CD1c-positive myeloid dendritic cell (primary cell): ENCODE measurements around the gene TECPR2.
A peak's percentile ranks its signal among the peaks of the same experiment; 100 is the strongest.
"Not testable (repeated sequence)": the region's sequence is repeated elsewhere in the genome, so short reads cannot be mapped to it uniquely, and the experiment has no call there.

Source experiments
- DNase-seq: peaks from one replicate; pipeline ENCODE4 v3.0.0-alpha.2; 2016; ENCODE audit errors: extremely low spot score

Gene TECPR2

GRCh38 chr14:102362545-102363181, at the start of gene TECPR2, which contains the start of gene CINP:
TECPR2 (plus strand) TSS chr14:102362941; CDS start chr14:102376722, 13,781 bp downstream.
CINP (minus strand) TSS chr14:102362890; CDS start chr14:102362851, 39 bp downstream.
- DNase-seq, result peak; percentile 98

GRCh38 chr14:102314242-102315011, 48.3 kb upstream of the TECPR2 start:
- DNase-seq, result peak; percentile 88

DNA sequence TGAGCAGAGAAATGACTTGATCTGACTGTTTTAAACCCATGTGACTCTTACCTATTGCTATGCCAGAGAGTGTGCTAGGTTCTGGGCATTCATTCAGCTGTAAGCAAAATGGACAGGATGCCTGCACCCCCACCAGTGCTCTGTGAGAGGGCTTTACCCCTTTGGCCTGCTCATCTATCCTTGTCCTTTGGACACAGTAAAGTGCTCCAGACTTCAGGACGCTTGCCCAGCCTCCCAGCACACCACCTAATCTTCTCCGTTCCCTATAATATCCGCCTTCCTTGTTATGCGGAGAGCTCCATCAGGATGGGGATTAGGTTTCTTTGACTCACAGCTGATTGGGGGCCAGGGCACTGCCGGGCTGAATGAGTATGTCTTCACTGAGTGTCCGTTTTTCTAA, 47.6 kb upstream of the TECPR2 start:
- no peak for DNase-seq

DNA sequence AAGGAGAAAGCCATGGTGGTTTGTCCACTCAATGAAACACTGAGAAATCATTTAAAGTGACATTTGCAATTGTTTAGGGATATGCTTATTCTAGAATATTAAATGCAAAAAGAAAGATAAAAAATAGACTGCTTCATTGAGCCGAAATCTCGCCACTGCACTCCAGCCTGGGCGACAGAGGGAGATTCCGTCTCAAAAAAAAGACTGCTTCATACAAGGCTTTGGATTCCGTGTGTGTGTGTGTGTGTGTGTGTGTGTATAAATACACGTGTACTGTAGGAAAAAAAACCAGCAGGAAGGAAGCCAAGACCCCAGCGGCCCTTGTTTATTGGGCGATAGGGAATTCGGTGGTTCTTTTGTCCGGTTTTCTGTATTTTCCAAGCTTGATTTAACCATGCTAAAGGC, 46.4 kb upstream of the TECPR2 start:
- DNase-seq, result no peak

DNA sequence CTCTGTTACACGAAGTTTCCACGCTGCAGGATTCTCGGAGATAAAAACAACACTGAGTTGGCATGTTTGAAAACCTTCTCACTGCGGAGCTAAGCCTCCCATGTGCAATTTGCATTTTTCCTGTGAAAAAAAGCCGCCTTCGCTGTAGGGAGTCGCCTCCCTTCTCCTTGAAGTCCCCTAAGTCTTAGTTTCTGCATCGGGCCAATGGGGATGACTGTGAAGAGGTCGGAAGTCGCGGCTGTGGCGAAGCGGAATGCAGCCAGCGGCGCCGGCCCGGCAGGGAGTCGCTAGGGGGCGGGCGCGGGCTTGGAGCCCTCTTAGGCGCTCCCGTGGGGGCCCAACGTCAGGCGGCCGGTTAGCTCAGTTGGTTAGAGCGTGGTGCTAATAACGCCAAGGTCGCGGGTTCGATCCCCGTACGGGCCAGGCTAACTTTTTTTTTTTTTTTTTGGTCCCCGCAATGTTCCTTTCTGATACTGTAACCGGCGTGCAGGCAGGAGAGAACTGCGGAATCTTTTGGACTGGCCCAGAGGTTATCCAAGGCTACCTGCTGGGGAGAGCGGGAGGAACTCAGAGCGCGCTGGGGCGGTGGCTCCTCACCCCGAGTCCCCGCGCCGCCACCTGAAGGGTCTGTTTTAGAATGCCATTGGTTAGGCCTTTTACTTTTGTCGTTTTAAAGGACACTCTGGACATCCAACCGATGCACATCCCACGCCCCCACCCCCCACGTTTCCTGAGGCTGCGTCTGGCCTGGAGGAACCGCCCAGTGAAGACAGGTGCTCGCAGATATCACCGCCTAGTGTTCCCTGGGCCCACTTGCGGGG, 45.8 kb upstream of the TECPR2 start:
- DNase-seq, result peak; percentile 96

DNA sequence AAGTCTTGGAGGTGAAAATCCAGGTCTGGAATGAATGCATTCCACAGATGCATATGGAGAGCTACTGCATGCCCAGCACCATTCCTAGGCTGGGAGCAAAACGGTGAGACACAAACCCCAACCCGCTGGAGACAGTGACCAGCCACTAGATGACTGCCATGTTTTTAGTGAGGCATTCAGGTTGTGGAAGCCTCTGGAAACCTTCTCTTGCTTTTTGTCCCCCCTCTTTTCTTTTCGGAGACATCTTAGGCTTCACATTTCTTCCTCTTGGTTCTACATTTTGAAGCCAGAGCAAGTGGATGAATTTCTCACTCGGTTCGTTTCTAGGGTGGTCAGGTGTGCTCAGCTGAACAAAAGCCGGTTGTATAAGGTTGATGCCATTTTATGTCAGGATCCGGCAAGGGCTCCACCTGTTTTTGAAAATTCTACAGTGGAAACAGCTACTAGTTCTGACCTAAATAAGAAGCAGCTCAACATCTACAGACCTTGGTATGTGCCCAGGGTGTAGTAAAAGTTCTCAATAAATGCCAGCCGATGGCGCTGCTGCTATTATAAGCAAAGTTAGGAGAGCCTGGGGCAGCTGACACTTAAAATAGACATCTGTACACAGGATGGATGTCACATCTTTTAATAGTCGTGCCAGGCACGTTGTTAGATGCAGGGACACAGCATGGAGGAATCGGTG, 45.0 kb upstream of the TECPR2 start:
- DNase-seq, result no peak

- no peak for DNase-seq
Measured at GRCh38 chr14:102318781-102319276, 43.9 kb upstream of the TECPR2 start.

DNA sequence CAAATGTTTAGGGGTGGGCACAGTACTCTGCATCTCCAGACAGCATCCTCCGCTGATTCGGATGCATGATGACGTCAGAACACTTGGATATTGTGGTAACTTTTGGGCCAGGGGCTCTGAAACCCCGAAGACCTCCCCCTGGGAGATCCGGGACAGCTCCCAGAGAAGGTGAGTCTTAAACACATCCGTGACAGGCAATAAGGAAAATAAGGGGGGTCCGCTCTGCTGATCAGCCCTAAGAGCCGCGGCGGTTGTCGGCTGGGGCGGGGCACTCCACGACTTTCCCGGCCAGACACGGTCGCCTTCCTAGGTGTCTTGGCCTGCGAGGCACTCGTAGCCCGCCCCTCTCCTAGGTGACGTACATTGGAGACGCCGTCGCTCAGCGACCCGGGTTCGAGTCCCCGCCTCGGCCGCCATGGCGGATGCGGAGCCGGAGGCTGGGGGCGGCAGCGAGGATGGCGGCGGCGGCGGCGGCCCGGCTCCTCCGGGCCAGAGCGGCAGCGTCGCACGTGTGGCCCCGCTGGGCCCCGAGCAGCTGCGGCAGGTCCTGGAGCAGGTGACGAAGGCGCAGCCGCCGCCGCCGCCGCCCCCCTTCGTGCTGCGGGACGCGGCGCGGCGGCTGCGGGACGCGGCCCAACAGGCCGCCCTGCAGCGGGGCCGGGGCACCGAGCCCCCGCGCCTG, 43.2 kb upstream of the TECPR2 start, which contains the start of gene ZNF839:
Gene ZNF839, plus strand, starts transcription at position 396 of the 682 bp plus-strand sequence. Its CDS starts 20 bp downstream, at position 416.
- peak; percentile 95 for DNase-seq

GRCh38 chr14:102320033-102320660, 42.6 kb upstream of the TECPR2 start:
- no peak for DNase-seq

- no peak for DNase-seq
Measured at GRCh38 chr14:102320671-102321455, 41.9 kb upstream of the TECPR2 start.

DNA sequence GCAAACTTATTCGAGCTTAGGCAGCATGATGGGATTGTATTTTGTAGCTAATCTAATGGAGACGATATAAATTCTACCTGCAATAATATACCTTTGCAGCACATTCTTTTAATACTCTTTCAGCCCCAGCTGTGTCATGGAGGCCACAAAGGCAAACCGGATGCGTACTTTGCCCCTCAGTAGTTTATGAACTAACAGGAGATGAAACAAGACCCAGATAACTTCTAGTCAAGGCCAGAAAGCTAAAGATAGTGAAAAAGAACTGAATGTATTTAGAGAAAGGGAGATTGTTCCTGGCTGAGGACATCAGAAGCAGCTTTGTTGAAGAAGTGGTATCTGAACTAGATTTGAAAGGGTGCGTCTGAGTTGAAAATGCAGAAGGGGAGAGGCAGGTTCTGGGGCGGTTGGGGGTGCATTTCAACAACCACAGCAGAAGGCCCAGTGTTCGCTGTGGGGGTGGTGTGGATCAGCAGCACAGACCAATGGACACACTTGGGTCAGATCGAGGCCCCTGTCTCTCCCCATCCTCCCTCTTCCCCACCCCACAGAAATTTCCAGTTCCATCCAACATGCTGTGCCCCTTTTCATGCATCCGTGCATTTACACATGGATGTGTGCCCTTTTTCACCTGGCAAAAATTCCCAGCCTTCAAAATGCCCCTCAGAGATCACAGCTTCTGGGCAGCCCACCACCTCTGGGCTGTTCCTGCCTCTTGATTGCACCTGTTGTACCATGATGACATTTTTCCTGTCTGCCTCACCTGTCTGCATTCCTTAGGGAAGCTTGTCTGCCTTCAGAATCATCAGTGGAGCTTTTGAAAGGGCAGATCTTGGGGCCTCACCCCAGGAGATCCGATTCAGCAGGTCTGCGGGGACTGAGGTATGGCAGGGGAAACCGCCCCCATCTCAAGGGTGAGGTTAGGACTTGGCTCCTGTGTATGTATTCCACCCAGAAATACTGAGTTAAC, 41.0 kb upstream of the TECPR2 start:
- DNase-seq, result no peak

DNA sequence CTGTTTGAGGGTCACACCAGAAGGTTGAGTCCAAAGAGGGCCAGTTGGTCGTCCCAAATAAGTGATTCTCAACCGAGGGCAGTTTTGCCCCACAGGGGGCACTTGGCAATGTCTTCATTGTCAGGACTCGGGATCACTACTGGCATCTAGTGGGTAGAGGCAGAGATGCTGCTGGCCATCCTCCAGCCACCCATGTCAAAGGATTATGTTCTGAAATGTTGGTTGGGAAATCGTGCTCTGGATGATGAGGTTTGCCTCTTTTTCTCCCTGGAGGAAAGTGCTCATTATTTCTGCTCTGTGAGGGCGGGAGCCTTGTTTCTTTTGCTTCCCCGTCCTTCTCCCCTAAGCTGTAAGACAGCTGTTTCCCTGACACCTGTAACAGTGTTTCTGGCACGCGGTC, 39.6 kb upstream of the TECPR2 start:
- DNase-seq, result peak; percentile 51

DNA sequence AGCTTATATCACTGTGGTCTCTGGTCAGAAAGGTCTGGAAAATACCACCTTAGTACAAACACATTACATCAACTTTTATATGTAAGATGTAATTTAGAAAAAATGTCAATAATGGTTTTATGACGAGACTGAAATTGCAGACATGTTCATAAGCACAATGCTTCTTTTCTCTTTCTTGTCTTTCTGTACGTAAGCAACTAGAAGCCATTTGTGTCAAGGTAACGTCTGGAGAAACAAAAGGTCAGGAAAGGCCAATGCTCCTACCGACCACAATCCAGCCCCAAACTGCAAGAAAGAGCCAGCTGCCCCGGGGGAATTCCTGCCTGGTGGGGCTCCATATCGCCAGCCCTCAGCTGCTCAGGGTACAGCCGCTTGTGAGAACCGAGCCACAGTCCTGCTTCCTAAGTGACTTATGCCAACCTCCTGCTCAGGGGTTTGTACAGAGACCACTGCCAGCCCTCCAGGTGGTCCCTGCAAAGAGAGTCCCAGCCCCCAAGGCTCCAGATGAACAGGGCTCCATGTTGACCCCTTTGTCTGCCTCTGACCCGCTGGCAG, 36.9 kb upstream of the TECPR2 start:
- no peak for DNase-seq

- no peak for DNase-seq
Measured at GRCh38 chr14:102326583-102326982, 36.2 kb upstream of the TECPR2 start.

GRCh38 chr14:102329381-102329780, 33.4 kb upstream of the TECPR2 start:
- not testable (repeated sequence) for DNase-seq

- DNase-seq, result no peak
Measured at GRCh38 chr14:102330806-102331205, 31.9 kb upstream of the TECPR2 start.

DNA sequence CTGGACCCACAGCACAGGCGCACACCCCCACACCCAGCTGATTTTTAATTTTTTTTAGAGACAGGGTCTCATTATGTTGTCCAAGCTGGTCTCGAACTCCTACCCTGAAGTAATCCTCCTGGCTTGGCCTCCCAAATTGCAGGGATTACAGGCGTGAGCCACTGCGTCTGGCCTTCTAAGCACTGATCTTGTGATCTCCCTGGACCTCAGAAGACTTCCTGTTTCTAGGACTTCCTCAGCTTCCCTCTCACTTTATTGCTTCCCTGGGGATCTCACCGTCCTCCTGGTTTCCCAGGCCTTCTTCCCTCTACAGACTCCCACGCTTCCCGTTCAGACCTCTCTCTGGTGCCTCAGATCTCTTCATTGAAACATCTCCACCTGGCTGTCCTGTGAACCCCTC, 29.4 kb upstream of the TECPR2 start:
- peak; percentile 29 for DNase-seq
